ENCODE measurements around the gene NFIB. TPM values are rescaled to one million over a fixed set of nuclear protein-coding genes. Genes with fewer than 3 reads are reported as not detected.

The NFIB gene
- polyA plus RNA-seq, 1 donor (not counting 4 experiments of a cell fraction or from before 2014, with no cell fraction given), result 8.9 TPM

DNA sequence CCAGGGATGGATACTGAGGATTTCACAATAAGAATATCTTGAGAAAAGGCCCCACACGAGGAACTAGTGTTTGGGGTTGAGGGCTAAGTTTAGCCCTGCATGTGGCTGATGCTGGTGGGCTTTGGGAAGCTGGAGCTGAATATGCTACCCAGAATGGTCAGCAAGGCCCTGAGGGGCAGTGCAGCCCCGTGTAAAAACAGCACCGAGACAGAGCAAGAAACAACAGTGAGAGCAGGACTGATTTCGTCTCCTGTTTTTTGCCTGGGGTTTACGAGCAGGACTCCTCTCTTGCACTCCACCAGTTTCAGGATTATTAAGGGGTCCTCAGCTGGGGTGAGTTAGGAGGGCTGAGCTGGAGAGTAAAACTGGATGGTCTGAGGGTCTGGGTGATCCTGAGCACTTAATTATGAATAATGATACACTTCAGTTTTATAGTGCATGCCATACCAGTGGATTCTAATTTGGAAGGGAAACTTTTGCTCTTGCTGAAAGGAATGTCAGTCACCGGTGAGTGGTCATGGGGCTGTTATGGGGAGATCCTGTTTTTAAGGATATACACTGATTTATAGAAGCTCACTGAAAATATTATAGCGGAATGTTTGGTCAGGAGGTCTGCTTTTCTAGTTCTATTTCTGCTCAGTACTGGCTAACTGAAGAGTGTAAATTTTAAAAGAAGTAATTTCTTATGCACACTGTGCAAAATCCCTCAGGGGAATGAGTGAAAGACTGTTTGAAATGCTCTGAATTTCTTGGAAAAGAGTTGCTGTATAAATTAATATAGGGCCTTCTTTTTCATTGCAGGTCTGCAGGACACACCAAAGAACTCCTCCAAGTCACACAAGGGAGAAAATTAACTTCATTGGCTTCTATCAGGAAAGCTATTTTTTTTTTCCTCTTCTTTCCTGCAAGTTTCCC lies 42.7 kb upstream of the NFIB start:
- Histone ChIP-seq H3K4me2 (ENCODE audit: control insufficient read depth, extremely low read depth, insufficient read depth, low read depth, low read length) (no peak overlapping the region), H2AFZ (ENCODE audit: control insufficient read depth, low read length) (no peak overlapping the region), H3K9ac (ENCODE audit: control insufficient read depth, extremely low read depth, insufficient read depth, low read length) (no peak overlapping the region), H3K27me3 (ENCODE audit: control insufficient read depth, extremely low read depth, insufficient read depth, low read length) (peaks cover 3% of the 10 kb centered on the region), H3K4me1 (ENCODE audit: control insufficient read depth, extremely low read depth, insufficient read depth, low read length) (peaks cover 8% of the 10 kb centered on the region), H4K20me1 (ENCODE audit: control insufficient read depth, extremely low read depth, insufficient read depth, low read length) (no peaks in the 10 kb centered on the region), H3K9me1 (ENCODE audit: control insufficient read depth, extremely low read depth, insufficient read depth, low read length) (no peaks in the 10 kb centered on the region), H3K36me3 (ENCODE audit: control insufficient read depth in 2 of 2, extremely low read depth in 1 of 2, insufficient read depth in 2 of 2, low read length in 2 of 2) (no peaks in the 10 kb centered on the region), H3K4me3 (ENCODE audit: control insufficient read depth in 2 of 3, extremely low read depth in 1 of 3, insufficient read depth in 2 of 3, low read depth in 1 of 3, low read length in 3 of 3) (no peak overlapping the region), H3K9me3 (ENCODE audit: control insufficient read depth, low read depth, low read length) (no peaks in the 10 kb centered on the region), H3K27ac (ENCODE audit: control insufficient read depth, insufficient read depth, low read length) (no peak overlapping the region), H3K79me2 (ENCODE audit: control insufficient read depth, insufficient read depth, low read length) (no peaks in the 10 kb centered on the region)
- TF ChIP-seq EZH2 (IDR thresholded peaks at IDR 0.05; ENCODE audit: low read length), result no peak
- TF ChIP-seq, protein P1, sequence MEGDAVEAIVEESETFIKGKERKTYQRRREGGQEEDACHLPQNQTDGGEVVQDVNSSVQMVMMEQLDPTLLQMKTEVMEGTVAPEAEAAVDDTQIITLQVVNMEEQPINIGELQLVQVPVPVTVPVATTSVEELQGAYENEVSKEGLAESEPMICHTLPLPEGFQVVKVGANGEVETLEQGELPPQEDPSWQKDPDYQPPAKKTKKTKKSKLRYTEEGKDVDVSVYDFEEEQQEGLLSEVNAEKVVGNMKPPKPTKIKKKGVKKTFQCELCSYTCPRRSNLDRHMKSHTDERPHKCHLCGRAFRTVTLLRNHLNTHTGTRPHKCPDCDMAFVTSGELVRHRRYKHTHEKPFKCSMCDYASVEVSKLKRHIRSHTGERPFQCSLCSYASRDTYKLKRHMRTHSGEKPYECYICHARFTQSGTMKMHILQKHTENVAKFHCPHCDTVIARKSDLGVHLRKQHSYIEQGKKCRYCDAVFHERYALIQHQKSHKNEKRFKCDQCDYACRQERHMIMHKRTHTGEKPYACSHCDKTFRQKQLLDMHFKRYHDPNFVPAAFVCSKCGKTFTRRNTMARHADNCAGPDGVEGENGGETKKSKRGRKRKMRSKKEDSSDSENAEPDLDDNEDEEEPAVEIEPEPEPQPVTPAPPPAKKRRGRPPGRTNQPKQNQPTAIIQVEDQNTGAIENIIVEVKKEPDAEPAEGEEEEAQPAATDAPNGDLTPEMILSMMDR (optimal IDR thresholded peaks at IDR 0.05 in 1 of 3, IDR thresholded peaks at IDR 0.05 in 1 of 3, conservative IDR thresholded peaks at IDR 0.05 in 1 of 3; ENCODE audit: extremely low read depth in 1 of 3, insufficient read depth in 2 of 3, low read length in 3 of 3), result no peak
- DNase-seq (ENCODE audit: low read depth, low spot score), result no peak
- FAIRE-seq, result no peak
- dilution Hi-C loops (cut with MboI; ENCODE audit: extremely low pct_ligation_motif_present, low sequenced_read_pairs), result no loop called here

DNA sequence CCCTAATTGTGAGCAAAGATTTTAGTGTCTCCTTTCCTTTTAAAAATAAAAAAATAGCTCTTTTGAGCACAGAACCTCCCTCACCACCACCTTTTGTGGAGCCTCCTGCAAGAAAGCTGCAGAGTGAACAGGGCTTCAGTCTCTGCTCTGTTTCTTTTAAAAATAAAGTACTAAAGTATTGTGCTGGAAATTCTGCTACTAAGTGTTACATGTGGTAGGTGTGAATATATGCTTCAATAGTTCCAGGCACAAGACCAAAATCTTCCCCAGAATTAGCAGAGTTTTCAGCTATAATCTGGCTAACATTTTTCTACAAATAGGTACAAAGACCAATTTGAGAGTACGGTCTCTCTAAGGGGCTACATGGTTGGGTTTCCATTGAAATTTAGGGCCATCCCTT lies 40.3 kb upstream of the NFIB start:
- no peaks in the 10 kb centered on the region for H3K9me3 ChIP-seq (ENCODE audit: control insufficient read depth, low read depth, low read length)
- no peak for FAIRE-seq
- H3K4me3 ChIP-seq (ENCODE audit: control insufficient read depth in 2 of 3, extremely low read depth in 1 of 3, insufficient read depth in 2 of 3, low read depth in 1 of 3, low read length in 3 of 3), result no peak overlapping the region
- no peak for DNase-seq (ENCODE audit: low read depth, low spot score)
- dilution Hi-C loops (cut with MboI; ENCODE audit: extremely low pct_ligation_motif_present, low sequenced_read_pairs), result no loop called here
- H4K20me1 ChIP-seq (ENCODE audit: control insufficient read depth, extremely low read depth, insufficient read depth, low read length), result no peaks in the 10 kb centered on the region
- H3K4me1 ChIP-seq (ENCODE audit: control insufficient read depth, extremely low read depth, insufficient read depth, low read length), result peaks cover 32% of the 10 kb centered on the region
- TF ChIP-seq, protein P1 (optimal IDR thresholded peaks at IDR 0.05 in 1 of 3, IDR thresholded peaks at IDR 0.05 in 1 of 3, conservative IDR thresholded peaks at IDR 0.05 in 1 of 3; ENCODE audit: extremely low read depth in 1 of 3, insufficient read depth in 2 of 3, low read length in 3 of 3), result no peak
- no peak for TF ChIP-seq EZH2 (IDR thresholded peaks at IDR 0.05; ENCODE audit: low read length)
- no peak overlapping the region for H3K9ac ChIP-seq (ENCODE audit: control insufficient read depth, extremely low read depth, insufficient read depth, low read length)
- no peak overlapping the region for H3K4me2 ChIP-seq (ENCODE audit: control insufficient read depth, extremely low read depth, insufficient read depth, low read depth, low read length)
- H2AFZ ChIP-seq (ENCODE audit: control insufficient read depth, low read length), result no peak overlapping the region
- no peak overlapping the region for H3K27ac ChIP-seq (ENCODE audit: control insufficient read depth, insufficient read depth, low read length)
- H3K27me3 ChIP-seq (ENCODE audit: control insufficient read depth, extremely low read depth, insufficient read depth, low read length), result peaks cover 17% of the 10 kb centered on the region
- no peaks in the 10 kb centered on the region for H3K79me2 ChIP-seq (ENCODE audit: control insufficient read depth, insufficient read depth, low read length)
- H3K9me1 ChIP-seq (ENCODE audit: control insufficient read depth, extremely low read depth, insufficient read depth, low read length), result no peaks in the 10 kb centered on the region
- no peaks in the 10 kb centered on the region for H3K36me3 ChIP-seq (ENCODE audit: control insufficient read depth in 2 of 2, extremely low read depth in 1 of 2, insufficient read depth in 2 of 2, low read length in 2 of 2)

All from keratinocyte (primary cell).